CD14-positive monocyte (primary cell): ENCODE results near the gene ACAP3. TPM values are rescaled to one million over a fixed set of nuclear protein-coding genes. Genes with fewer than 3 reads are reported as not detected.

Experiments
- DNase-seq, 3 donors: peaks; one replicate each; pipeline ENCODE4 v3.0.0-alpha.2; 2011 to 2022
- H2AFZ ChIP-seq: 2 replicates; pipeline ENCODE4 v1.6.0; 2012; ENCODE audit warnings: mild to moderate bottlenecking, low read depth, low read length, inconsistent platforms; ENCODE audit not compliant: insufficient read depth, poor library complexity, severe bottlenecking
- H3K27ac ChIP-seq, 2 donors: 1 replicate in 1 of 2; 2 replicates in 1 of 2; pipeline ENCODE4 v1.5.1; 2012 to 2013; ENCODE audit warnings: low read length in 2 of 2, control low read depth in 1 of 2, inconsistent platforms in 1 of 2, low read depth in 1 of 2, mild to moderate bottlenecking in 1 of 2
- H3K27me3 ChIP-seq, 2 donors: one replicate each; pipeline versions ENCODE4 v1.6.0 to v1.6.1; 2011 to 2013; ENCODE audit warnings: low read length in 2 of 2; ENCODE audit not compliant: control insufficient read depth in 2 of 2, insufficient read depth in 2 of 2
- H3K36me3 ChIP-seq, 2 donors: replicated peaks in 1 of 2; 1 replicate in 1 of 2; 2 replicates in 1 of 2; pipeline versions ENCODE4 v1.5.1 to v1.6.1; 2012 to 2013; ENCODE audit warnings: low read length in 2 of 2, control low read depth in 1 of 2, inconsistent platforms in 1 of 2, mild to moderate bottlenecking in 1 of 2; ENCODE audit not compliant: insufficient read depth in 2 of 2, control insufficient read depth in 1 of 2
- H3K4me1 ChIP-seq, 2 donors: 1 replicate in 1 of 2; 2 replicates in 1 of 2; pipeline versions ENCODE4 v1.5.1 to v1.6.1; 2012 to 2013; ENCODE audit warnings: low read length in 2 of 2, control low read depth in 1 of 2, inconsistent platforms in 1 of 2, mild to moderate bottlenecking in 1 of 2, moderate library complexity in 1 of 2; ENCODE audit not compliant: insufficient read depth in 2 of 2, control insufficient read depth in 1 of 2
- H3K4me2 ChIP-seq: replicated peaks from 2 replicates; pipeline ENCODE3; 2012; ENCODE audit warnings: low read length, moderate library complexity, mild to moderate bottlenecking; ENCODE audit not compliant: poor library complexity, severe bottlenecking; ENCODE audit errors: extremely low read depth
- H3K4me3 ChIP-seq, 3 experiments: fragments of 200-600 bp in 1 of 3; sonication (generic) in 1 of 3; replicated peaks in 1 of 3; 1 replicate in 2 of 3; 2 replicates in 1 of 3; pipeline ENCODE4 v1.5.1; 2011 to 2013; ENCODE audit warnings: low read length in 3 of 3, mild to moderate bottlenecking in 3 of 3, control low read depth in 2 of 3, low read depth in 2 of 3, inconsistent platforms in 1 of 3, moderate library complexity in 1 of 3
- H3K79me2 ChIP-seq: 2 replicates; pipeline ENCODE4 v1.6.0; 2012; ENCODE audit warnings: mild to moderate bottlenecking, control low read depth, inconsistent platforms, low read length, moderate library complexity; ENCODE audit not compliant: insufficient read depth
- H3K9ac ChIP-seq: 2 replicates; pipeline ENCODE4 v1.6.0; 2017; ENCODE audit warnings: low read length, mild to moderate bottlenecking; ENCODE audit not compliant: insufficient read depth, poor library complexity, severe bottlenecking
- H3K9me3 ChIP-seq, 2 donors: replicated peaks in 1 of 2; 1 replicate in 1 of 2; 2 replicates in 1 of 2; pipeline versions ENCODE4 v1.5.1 to v1.6.1; 2012 to 2013; ENCODE audit warnings: low read length in 2 of 2, control low read depth in 1 of 2; ENCODE audit not compliant: control insufficient read depth in 1 of 2, insufficient read depth in 1 of 2
- H4K20me1 ChIP-seq: 2 replicates; pipeline ENCODE4 v1.6.0; 2012; ENCODE audit warnings: mild to moderate bottlenecking, low read length, control low read depth, moderate library complexity; ENCODE audit not compliant: insufficient read depth
- H3K27ac Mint-ChIP-seq, 7 donors: one replicate each; pipeline ENCODE4 v1.8.0; 2020; ENCODE audit warnings: mild to moderate bottlenecking in 7 of 7, mixed read lengths in 7 of 7, moderate library complexity in 6 of 7, inconsistent platforms in 2 of 7
- H3K27me3 Mint-ChIP-seq, 3 donors: one replicate each; pipeline ENCODE4 v1.8.0; 2021 to 2022; ENCODE audit warnings: low read depth in 3 of 3, mild to moderate bottlenecking in 3 of 3, mixed read lengths in 3 of 3, moderate library complexity in 3 of 3, inconsistent platforms in 1 of 3
- H3K36me3 Mint-ChIP-seq, 2 donors: one replicate each; pipeline ENCODE4 v1.8.0; 2020; ENCODE audit warnings: mixed read lengths in 2 of 2, inconsistent platforms in 1 of 2, mild to moderate bottlenecking in 1 of 2
- H3K4me1 Mint-ChIP-seq: one replicate; pipeline ENCODE4 v1.8.0; 2020; ENCODE audit warnings: mild to moderate bottlenecking, mixed read lengths
- H3K4me3 Mint-ChIP-seq, 2 donors: one replicate each; pipeline ENCODE4 v1.8.0; 2020; ENCODE audit warnings: mild to moderate bottlenecking in 2 of 2, mixed read lengths in 2 of 2, moderate library complexity in 1 of 2
- H3K9me3 Mint-ChIP-seq, 7 donors: one replicate each; pipeline ENCODE4 v1.8.0; 2020 to 2022; ENCODE audit warnings: mixed read lengths in 7 of 7, mild to moderate bottlenecking in 6 of 7, moderate library complexity in 6 of 7, inconsistent platforms in 2 of 7
- CTCF ChIP-seq: fragments of 200-600 bp; IDR thresholded peaks from one replicate; pipeline ENCODE4 v1.8.0; 2022; ENCODE audit warnings: antibody characterized with exemption, mild to moderate bottlenecking
- WGBS: methylation state at CpG from one replicate; pipeline ENCODE4 v1.1.5; 2013; ENCODE audit warnings: missing lambda C conversion rate; ENCODE audit not compliant: insufficient coverage; 5-methylcytosine and 5-hydroxymethylcytosine counted together
- intact Hi-C, 2 donors: fragments of 100-400 bp; cut with micrococcal nuclease; formaldehyde crosslinking; loops; one replicate each; pipeline versions ENCODE4 v1.15.0 to v1.15.1; 2023
- polyA plus RNA-seq, 3 donors: library from polyadenylated mRNA; depleted of rRNA in 1 of 3; unstranded in 2 of 3; stranded (reverse) in 1 of 3; fragments of 300-500 nt in 2 of 3; fragments of >200 nt in 1 of 3; fragmentation: Illumina TruSeq in 2 of 3; gene quantifications; 1 replicate in 2 of 3; 2 replicates in 1 of 3; pipeline ENCODE4 v1.2.3, GENCODE V29; 2012 to 2021

The ACAP3 gene
- polyA plus RNA-seq, 3 donors, result 3.5 to 132 (median 4.0) TPM

DNA sequence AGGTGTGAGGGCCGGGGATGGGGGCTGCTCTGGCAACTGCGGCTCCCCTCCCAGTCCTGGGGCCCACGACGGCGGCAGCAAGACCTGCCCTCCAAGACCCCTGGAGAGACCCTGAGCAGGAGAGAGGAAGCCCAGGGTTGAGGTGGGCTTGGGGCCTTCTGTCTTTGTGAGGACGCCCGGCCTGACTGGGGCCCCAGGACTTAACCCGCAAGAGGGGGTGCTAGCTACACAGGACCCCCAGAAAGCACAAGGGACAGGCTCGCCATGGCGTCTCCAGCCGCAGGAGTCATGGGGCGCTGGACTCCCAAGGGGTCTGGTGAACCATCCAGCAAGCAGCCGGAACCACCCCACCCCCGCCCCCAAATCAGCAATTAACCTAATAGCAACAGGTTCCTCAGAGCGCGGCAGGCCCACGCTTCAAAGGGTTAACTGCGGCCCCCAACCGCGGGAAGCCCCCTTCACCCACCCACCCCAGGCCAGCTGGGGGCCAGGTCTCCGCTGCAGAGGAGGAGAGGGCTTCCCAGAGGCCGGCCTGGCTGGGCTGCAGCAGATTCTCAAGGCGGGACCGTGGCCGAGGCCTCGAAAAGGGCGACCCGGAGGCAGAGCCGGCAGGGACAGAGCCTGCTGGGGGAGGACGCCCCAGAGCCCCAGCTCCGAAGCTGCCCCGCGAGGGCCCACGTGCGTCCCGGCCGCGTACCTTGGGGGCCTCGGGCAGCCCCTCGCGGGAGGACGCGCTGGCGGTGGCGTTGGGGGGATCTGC lies 61.7 kb downstream of the ACAP3 start:
- Mint-ChIP-seq H3K9me3 (no peaks in the 10 kb centered on the region), H3K36me3 (no peaks in the 10 kb centered on the region), H3K27ac (no peak overlapping the region), H3K4me3 (peak overlapping the region in 1 of 2 donors; percentile 69), H3K27me3 (peaks cover 16 to 32% (median 17%) of the 10 kb centered on the region in 3 donors), H3K4me1 (no peaks in the 10 kb centered on the region)
- Histone ChIP-seq H3K27ac (no peak overlapping the region), H3K9me3 (no peaks in the 10 kb centered on the region), H3K79me2 (no peaks in the 10 kb centered on the region), H3K4me2 (no peak overlapping the region), H3K4me3 (no peak overlapping the region), H3K4me1 (no peaks in the 10 kb centered on the region), H3K36me3 (no peaks in the 10 kb centered on the region), H4K20me1 (peaks cover 13% of the 10 kb centered on the region), H3K9ac (no peak overlapping the region), H3K27me3 (peaks cover 0 to 23% of the 10 kb centered on the region in 2 donors), H2AFZ (no peak overlapping the region)
- WGBS, result 28% methylated on average over 33 of the region's 45 CpGs
- TF ChIP-seq CTCF, result no peak
- no peak for DNase-seq
- intact Hi-C loops, result no loop called here

- DNase-seq, result no peak
- peaks cover 0 to 2% (median 0%) of the 10 kb centered on the region in 7 donors for H3K9me3 Mint-ChIP-seq
- Histone ChIP-seq H3K9ac (no peak overlapping the region), H3K36me3 (no peaks in the 10 kb centered on the region), H3K9me3 (no peaks in the 10 kb centered on the region), H3K27me3 (peaks cover 0 to 23% of the 10 kb centered on the region in 2 donors), H3K4me2 (no peak overlapping the region), H3K79me2 (no peaks in the 10 kb centered on the region), H3K27ac (no peak overlapping the region), H4K20me1 (peaks cover 7% of the 10 kb centered on the region), H2AFZ (no peak overlapping the region), H3K4me1 (no peaks in the 10 kb centered on the region), H3K4me3 (no peak overlapping the region)
- 82% methylated on average over 22 of the region's 23 CpGs for WGBS
- no peak overlapping the region for H3K4me3 Mint-ChIP-seq
- H3K27ac Mint-ChIP-seq, result no peak overlapping the region
- peaks cover 16 to 34% (median 17%) of the 10 kb centered on the region in 3 donors for H3K27me3 Mint-ChIP-seq
- TF ChIP-seq CTCF, result no peak
- intact Hi-C loops, result no loop called here
- no peaks in the 10 kb centered on the region for H3K4me1 Mint-ChIP-seq
- H3K36me3 Mint-ChIP-seq, result no peaks in the 10 kb centered on the region
These were observed 62.4 kb downstream of the ACAP3 start for GRCh38 chr1:1245178-1245816.
